ENCODE measurements around the gene TSPO. TPM values are rescaled to one million over a fixed set of nuclear protein-coding genes. Genes with fewer than 3 reads are reported as not detected.

The TSPO gene
- total and polyA plus RNA-seq, 2 of the 8 experiments (the other 6 are each of a cell fraction or from before 2014, with no cell fraction given) = 19.9 to 51.5 TPM

DNA sequence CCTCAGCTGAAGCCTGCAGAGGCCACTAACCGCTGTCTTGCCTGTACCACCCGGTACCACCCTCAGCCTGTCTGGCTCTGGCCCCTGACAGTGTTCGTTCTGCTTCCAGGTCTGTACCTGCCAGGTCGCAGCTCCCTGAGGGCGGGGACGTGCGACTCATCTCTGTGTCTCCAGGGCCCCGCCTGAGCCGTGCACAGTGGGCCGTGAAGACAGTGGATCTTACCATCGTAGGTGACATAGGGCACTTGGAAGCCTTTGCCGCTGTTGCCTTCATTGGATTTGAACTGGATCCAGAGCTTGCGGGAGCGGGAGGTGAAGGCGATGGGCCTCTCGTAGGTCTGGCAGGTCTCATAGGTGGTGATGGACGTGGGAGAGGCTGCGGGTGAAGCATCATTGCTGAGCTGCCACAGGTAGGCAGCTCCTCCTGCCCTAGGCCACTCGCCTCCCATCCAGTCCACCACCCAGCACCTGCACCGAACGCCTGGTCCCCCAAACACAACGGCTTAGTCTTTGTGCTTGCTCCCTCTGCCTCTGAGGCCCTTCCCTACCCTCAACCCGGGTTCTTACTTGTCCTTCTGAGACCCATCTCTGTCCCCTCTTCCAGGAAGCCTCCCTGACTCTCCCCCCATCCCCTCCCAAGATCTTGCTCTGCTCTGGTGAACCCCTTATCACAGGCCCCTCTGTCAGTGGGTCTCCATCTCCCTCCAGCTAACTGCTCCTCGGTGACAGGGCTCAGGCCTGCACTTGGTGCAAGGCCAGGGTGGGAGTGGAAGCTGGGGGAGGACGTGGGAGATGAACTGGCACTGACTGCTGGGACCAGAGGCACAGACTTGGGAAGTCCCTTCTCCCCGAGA, 56.7 kb downstream of the TSPO start (continued):
- TF ChIP-seq, protein P1, sequence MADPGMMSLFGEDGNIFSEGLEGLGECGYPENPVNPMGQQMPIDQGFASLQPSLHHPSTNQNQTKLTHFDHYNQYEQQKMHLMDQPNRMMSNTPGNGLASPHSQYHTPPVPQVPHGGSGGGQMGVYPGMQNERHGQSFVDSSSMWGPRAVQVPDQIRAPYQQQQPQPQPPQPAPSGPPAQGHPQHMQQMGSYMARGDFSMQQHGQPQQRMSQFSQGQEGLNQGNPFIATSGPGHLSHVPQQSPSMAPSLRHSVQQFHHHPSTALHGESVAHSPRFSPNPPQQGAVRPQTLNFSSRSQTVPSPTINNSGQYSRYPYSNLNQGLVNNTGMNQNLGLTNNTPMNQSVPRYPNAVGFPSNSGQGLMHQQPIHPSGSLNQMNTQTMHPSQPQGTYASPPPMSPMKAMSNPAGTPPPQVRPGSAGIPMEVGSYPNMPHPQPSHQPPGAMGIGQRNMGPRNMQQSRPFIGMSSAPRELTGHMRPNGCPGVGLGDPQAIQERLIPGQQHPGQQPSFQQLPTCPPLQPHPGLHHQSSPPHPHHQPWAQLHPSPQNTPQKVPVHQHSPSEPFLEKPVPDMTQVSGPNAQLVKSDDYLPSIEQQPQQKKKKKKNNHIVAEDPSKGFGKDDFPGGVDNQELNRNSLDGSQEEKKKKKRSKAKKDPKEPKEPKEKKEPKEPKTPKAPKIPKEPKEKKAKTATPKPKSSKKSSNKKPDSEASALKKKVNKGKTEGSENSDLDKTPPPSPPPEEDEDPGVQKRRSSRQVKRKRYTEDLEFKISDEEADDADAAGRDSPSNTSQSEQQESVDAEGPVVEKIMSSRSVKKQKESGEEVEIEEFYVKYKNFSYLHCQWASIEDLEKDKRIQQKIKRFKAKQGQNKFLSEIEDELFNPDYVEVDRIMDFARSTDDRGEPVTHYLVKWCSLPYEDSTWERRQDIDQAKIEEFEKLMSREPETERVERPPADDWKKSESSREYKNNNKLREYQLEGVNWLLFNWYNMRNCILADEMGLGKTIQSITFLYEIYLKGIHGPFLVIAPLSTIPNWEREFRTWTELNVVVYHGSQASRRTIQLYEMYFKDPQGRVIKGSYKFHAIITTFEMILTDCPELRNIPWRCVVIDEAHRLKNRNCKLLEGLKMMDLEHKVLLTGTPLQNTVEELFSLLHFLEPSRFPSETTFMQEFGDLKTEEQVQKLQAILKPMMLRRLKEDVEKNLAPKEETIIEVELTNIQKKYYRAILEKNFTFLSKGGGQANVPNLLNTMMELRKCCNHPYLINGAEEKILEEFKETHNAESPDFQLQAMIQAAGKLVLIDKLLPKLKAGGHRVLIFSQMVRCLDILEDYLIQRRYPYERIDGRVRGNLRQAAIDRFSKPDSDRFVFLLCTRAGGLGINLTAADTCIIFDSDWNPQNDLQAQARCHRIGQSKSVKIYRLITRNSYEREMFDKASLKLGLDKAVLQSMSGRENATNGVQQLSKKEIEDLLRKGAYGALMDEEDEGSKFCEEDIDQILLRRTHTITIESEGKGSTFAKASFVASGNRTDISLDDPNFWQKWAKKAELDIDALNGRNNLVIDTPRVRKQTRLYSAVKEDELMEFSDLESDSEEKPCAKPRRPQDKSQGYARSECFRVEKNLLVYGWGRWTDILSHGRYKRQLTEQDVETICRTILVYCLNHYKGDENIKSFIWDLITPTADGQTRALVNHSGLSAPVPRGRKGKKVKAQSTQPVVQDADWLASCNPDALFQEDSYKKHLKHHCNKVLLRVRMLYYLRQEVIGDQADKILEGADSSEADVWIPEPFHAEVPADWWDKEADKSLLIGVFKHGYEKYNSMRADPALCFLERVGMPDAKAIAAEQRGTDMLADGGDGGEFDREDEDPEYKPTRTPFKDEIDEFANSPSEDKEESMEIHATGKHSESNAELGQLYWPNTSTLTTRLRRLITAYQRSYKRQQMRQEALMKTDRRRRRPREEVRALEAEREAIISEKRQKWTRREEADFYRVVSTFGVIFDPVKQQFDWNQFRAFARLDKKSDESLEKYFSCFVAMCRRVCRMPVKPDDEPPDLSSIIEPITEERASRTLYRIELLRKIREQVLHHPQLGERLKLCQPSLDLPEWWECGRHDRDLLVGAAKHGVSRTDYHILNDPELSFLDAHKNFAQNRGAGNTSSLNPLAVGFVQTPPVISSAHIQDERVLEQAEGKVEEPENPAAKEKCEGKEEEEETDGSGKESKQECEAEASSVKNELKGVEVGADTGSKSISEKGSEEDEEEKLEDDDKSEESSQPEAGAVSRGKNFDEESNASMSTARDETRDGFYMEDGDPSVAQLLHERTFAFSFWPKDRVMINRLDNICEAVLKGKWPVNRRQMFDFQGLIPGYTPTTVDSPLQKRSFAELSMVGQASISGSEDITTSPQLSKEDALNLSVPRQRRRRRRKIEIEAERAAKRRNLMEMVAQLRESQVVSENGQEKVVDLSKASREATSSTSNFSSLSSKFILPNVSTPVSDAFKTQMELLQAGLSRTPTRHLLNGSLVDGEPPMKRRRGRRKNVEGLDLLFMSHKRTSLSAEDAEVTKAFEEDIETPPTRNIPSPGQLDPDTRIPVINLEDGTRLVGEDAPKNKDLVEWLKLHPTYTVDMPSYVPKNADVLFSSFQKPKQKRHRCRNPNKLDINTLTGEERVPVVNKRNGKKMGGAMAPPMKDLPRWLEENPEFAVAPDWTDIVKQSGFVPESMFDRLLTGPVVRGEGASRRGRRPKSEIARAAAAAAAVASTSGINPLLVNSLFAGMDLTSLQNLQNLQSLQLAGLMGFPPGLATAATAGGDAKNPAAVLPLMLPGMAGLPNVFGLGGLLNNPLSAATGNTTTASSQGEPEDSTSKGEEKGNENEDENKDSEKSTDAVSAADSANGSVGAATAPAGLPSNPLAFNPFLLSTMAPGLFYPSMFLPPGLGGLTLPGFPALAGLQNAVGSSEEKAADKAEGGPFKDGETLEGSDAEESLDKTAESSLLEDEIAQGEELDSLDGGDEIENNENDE (IDR thresholded peaks at IDR 0.05; ENCODE audit: insufficient replicate concordance, low read length) = no peak
- no peak for TF ChIP-seq POLR2A (IDR thresholded peaks at IDR 0.05; ENCODE audit: control extremely low read depth in 1 of 2, low read depth in 2 of 2, low read length in 2 of 2)
- TF ChIP-seq, protein P2, sequence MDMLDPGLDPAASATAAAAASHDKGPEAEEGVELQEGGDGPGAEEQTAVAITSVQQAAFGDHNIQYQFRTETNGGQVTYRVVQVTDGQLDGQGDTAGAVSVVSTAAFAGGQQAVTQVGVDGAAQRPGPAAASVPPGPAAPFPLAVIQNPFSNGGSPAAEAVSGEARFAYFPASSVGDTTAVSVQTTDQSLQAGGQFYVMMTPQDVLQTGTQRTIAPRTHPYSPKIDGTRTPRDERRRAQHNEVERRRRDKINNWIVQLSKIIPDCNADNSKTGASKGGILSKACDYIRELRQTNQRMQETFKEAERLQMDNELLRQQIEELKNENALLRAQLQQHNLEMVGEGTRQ (IDR thresholded peaks at IDR 0.05; ENCODE audit: low read length) = no peak
- no peak for TF ChIP-seq BACH1 (IDR thresholded peaks at IDR 0.05; ENCODE audit: low read length)
- no peak for TF ChIP-seq EGR1 (IDR thresholded peaks at IDR 0.05; ENCODE audit: borderline replicate concordance, low read depth, low read length)
- TF ChIP-seq, protein P3, sequence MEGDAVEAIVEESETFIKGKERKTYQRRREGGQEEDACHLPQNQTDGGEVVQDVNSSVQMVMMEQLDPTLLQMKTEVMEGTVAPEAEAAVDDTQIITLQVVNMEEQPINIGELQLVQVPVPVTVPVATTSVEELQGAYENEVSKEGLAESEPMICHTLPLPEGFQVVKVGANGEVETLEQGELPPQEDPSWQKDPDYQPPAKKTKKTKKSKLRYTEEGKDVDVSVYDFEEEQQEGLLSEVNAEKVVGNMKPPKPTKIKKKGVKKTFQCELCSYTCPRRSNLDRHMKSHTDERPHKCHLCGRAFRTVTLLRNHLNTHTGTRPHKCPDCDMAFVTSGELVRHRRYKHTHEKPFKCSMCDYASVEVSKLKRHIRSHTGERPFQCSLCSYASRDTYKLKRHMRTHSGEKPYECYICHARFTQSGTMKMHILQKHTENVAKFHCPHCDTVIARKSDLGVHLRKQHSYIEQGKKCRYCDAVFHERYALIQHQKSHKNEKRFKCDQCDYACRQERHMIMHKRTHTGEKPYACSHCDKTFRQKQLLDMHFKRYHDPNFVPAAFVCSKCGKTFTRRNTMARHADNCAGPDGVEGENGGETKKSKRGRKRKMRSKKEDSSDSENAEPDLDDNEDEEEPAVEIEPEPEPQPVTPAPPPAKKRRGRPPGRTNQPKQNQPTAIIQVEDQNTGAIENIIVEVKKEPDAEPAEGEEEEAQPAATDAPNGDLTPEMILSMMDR (IDR thresholded peaks at IDR 0.05; ENCODE audit: control extremely low read depth in 1 of 3, insufficient read depth in 1 of 3, low read depth in 1 of 3, low read length in 3 of 3) = no peak

Measured in H1 (cell line).